ENCODE data around the gene HINT2.

HINT2 gene

DNA sequence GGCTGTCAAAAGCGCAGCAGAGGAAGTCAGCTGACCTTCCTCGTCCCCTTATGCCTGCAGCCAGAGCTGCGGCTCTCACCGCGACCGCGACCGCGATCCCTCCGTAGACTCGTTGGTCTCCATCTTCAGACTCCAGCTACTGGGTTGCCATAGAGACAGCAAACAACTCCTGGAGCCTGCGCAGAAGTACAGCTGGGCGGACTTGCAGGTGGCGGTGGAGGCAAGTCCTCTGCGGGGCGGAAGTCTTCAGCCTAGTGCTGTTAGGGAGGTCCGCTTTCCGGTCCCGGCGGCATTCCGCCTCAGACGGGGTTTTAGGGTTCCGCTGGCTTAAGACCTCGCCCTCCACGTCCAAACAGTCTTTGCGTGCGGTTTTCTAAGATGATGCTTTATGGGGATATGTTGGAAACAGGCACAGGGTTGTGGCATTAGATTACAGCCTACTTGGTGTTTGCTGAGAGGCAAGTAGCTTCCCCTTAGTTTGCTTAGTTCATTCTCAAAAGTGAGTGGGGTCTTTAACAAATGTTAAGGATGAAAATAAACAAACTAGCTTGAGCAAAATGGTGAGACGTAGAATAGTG is 2.7 kb downstream of the HINT2 start, which contains the start of gene SPAG8:
SPAG8 (minus strand) TSS at position 238 of the 578 bp plus-strand sequence; CDS start at position 123, 115 bp downstream.
- ATAC-seq (ENCODE audit: low read depth), result peak; percentile 66
- peak within 1 kb of the TSS; percentile 84 for H3K27ac Mint-ChIP-seq
- no peaks in the 10 kb centered on the region for H3K27me3 Mint-ChIP-seq
- H3K9me3 Mint-ChIP-seq, result peaks cover 1% of the 10 kb centered on the region
- H3K36me3 Mint-ChIP-seq, result peaks cover 4% of the 10 kb centered on the region
- H3K4me3 Mint-ChIP-seq, result peak within 1 kb of the TSS; percentile 77
- DNase-seq (ENCODE audit: low spot score in 2 of 2), result peak; percentile 81 to 88
- H3K4me1 Mint-ChIP-seq, result peaks cover 10% of the 10 kb centered on the region

- no peak for DNase-seq (ENCODE audit: low spot score in 2 of 2)
- peaks cover 10% of the 10 kb centered on the region for H3K4me1 Mint-ChIP-seq
- H3K36me3 Mint-ChIP-seq, result peaks cover 8% of the 10 kb centered on the region
- ATAC-seq (ENCODE audit: low read depth), result no peak
- H3K27me3 Mint-ChIP-seq, result no peaks in the 10 kb centered on the region
- H3K9me3 Mint-ChIP-seq, result peaks cover 1% of the 10 kb centered on the region
- peak overlapping the region; percentile 84 for H3K27ac Mint-ChIP-seq
- H3K4me3 Mint-ChIP-seq, result peak overlapping the region; percentile 77
These were observed 3.3 kb downstream of the HINT2 start for GRCh38 chr9:35811381-35812024.

DNA sequence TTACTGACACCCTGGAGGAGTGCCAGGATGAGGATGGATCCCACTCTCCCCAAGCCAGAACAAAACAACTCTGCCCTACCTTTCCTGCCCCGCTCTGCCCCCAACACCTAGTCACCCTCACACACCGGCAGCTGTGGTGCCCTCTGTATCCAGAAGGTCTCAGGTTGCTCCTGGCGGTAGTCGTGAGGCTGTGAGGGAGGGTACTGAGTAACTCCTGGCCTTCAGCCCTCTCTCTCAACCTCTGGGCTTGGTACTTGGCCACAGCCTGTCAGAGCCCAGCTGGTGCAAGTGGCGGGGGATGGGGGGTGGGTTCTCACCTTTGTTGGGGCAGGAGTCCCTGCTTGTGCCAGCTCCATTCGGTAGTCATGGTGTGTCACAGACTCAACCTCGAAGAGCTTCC is 4.7 kb downstream of the HINT2 start:
- Mint-ChIP-seq H3K9me3 (no peaks in the 10 kb centered on the region), H3K4me3 (no peak overlapping the region), H3K36me3 (peaks cover 9% of the 10 kb centered on the region)

GRCh38 chr9:35808433-35808832 is 6.4 kb downstream of the HINT2 start:
- no peaks in the 10 kb centered on the region for H3K9me3 Mint-ChIP-seq
- H3K36me3 Mint-ChIP-seq, result peaks cover 11% of the 10 kb centered on the region
- no peaks in the 10 kb centered on the region for H3K27me3 Mint-ChIP-seq
- no peak for ATAC-seq (ENCODE audit: low read depth)
- peaks cover 6% of the 10 kb centered on the region for H3K4me1 Mint-ChIP-seq
- H3K27ac Mint-ChIP-seq, result no peak overlapping the region
- DNase-seq (ENCODE audit: low spot score in 2 of 2), result no peak
- no peak overlapping the region for H3K4me3 Mint-ChIP-seq

More for the DNA sequence above, 4.7 kb downstream of the HINT2 start:
- H3K27ac Mint-ChIP-seq, result no peak overlapping the region
- no peaks in the 10 kb centered on the region for H3K27me3 Mint-ChIP-seq
- DNase-seq (ENCODE audit: low spot score in 2 of 2) (no peak), ATAC-seq (ENCODE audit: low read depth) (no peak)
- H3K4me1 Mint-ChIP-seq, result peaks cover 10% of the 10 kb centered on the region

DNA sequence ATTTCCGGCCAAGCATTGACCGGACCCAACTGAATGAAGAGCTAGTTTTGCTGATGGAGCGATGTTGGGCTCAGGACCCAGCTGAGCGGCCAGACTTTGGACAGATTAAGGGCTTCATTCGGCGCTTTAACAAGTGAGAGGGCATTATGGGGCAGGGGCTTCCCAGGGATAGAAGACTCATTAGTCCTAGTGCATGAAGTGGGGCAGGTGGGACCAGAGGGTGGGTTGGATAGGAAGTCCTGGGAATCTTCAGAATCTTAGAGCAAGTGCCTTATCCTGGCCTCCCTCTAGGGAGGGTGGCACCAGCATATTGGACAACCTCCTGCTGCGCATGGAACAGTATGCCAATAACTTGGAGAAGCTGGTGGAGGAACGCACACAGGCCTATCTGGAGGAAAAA is 8.7 kb downstream of the HINT2 start:
- no peak overlapping the region for H3K27ac Mint-ChIP-seq
- H3K27me3 Mint-ChIP-seq, result no peaks in the 10 kb centered on the region
- peaks cover 18% of the 10 kb centered on the region for H3K36me3 Mint-ChIP-seq
- ATAC-seq (ENCODE audit: low read depth) (no peak), DNase-seq (ENCODE audit: low spot score in 2 of 2) (no peak)
- H3K4me1 Mint-ChIP-seq, result no peaks in the 10 kb centered on the region
- H3K4me3 Mint-ChIP-seq, result no peak overlapping the region
- H3K9me3 Mint-ChIP-seq, result no peaks in the 10 kb centered on the region

DNA sequence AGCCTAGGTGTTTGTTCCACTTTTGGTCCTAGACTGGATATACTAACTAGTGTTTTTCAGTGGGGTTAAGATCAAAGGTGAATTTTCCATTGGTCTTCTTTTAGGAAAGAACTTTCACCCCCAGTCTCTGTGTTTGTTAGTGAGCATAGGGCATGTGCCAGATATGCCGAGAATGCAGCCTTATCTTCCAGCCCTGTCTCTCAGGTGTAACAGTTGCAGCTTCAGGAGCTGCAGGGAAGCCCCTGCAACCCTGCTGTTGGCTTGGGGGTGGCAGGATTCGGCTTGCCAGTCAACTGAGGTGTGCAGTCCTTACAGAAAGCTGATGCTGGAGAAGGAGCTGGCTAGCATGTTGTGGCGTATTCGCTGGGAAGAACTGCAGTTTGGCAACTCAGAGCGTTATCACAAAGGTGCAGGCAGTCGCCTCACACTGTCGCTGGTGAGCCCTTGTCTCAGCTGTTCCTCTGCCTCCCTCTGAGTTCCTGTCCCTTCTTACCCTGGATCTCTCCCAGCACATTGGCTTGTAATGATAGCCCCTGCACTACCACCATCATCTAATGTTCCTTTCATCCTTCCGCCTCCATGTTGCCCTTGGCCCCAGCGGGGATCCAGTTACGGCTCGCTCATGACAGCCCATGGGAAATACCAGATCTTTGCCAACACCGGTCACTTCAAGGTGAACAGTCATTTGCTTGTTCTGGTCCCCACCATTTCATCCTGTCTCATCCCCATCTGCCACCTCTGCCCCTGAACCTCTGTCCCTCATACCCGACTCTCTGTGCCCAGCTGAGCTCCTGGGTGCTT is 13.3 kb downstream of the HINT2 start:
- Mint-ChIP-seq H3K4me3 (no peak overlapping the region), H3K36me3 (peaks cover 21% of the 10 kb centered on the region), H3K9me3 (no peaks in the 10 kb centered on the region), H3K27me3 (no peaks in the 10 kb centered on the region), H3K4me1 (no peaks in the 10 kb centered on the region), H3K27ac (no peak overlapping the region)
- no peak for ATAC-seq (ENCODE audit: low read depth)
- DNase-seq (ENCODE audit: low spot score in 2 of 2), result no peak

DNA sequence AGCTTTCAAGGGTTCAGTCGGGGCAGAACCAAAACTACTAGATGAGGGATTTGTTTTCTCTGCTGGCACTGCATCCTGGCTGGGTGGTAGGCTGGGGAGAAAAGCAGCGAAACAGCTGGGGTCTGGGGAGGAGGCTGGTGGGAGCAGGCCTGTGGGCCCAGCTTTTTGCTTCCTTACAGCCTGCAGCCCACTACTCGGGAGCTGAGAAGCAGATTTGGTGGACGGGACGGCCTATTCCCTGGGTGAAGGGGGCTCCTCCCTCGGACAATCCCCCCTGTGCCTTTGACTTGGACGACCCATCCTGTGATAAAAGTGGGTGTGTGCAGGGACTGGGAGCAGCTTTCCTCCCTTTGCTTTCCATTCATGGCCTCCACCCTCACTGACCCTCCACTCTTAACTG is 14.3 kb downstream of the HINT2 start:
- no peak for ATAC-seq (ENCODE audit: low read depth)
- Mint-ChIP-seq H3K36me3 (peaks cover 20% of the 10 kb centered on the region), H3K27me3 (no peaks in the 10 kb centered on the region), H3K9me3 (no peaks in the 10 kb centered on the region), H3K27ac (no peak overlapping the region), H3K4me1 (peaks cover 3% of the 10 kb centered on the region), H3K4me3 (no peak overlapping the region)
- no peak for DNase-seq (ENCODE audit: low spot score in 2 of 2)

GRCh38 chr9:35798658-35799374 is 16.0 kb downstream of the HINT2 start:
- DNase-seq (ENCODE audit: low spot score in 2 of 2) (no peak), ATAC-seq (ENCODE audit: low read depth) (no peak)
- H3K9me3 Mint-ChIP-seq, result no peaks in the 10 kb centered on the region
- H3K27me3 Mint-ChIP-seq, result no peaks in the 10 kb centered on the region
- H3K4me1 Mint-ChIP-seq, result peaks cover 3% of the 10 kb centered on the region
- peaks cover 18% of the 10 kb centered on the region for H3K36me3 Mint-ChIP-seq
- no peak overlapping the region for H3K27ac Mint-ChIP-seq
- no peak overlapping the region for H3K4me3 Mint-ChIP-seq

DNA sequence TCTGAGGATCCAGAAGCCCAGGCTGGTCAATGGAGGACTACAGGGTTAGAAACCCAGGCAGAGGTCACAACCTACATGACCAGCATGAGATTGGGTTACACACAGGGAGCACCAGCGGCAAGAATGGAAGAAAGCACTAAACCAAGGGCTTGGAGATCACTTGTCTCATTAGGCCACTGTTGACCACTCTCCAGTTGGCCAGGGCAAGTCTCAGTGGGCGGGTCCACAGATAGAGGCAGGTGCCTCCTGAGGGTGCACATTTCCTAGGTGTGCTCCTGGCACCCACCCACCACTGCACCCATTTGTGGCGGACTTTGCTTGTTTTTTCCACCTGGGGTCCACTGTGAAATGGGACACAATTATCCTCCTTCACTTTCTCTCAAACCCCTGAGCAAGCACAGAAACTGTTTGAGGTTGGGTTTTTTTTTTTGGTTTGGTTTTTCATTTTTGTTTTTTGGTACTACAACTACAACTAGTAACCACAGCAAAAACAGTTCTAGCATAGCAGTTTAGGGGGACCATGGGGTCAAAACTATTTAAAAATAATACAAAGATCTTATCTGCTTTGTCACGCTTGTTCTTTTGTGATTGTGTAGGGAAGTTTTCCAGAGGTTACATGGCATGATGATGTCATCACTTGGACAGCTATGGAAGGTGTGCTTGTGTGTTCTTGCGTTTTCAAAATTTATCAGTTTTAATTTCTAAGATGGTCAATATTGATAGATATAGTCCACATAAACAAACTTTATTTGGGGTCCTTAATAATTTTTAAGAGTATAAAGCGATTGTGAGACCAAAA is 17.3 kb downstream of the HINT2 start:
- Mint-ChIP-seq H3K36me3 (peaks cover 19% of the 10 kb centered on the region), H3K4me3 (no peak overlapping the region), H3K9me3 (no peaks in the 10 kb centered on the region), H3K4me1 (peaks cover 3% of the 10 kb centered on the region), H3K27me3 (no peaks in the 10 kb centered on the region), H3K27ac (no peak overlapping the region)
- ATAC-seq (ENCODE audit: low read depth) (no peak), DNase-seq (ENCODE audit: low spot score in 2 of 2) (no peak)

DNA sequence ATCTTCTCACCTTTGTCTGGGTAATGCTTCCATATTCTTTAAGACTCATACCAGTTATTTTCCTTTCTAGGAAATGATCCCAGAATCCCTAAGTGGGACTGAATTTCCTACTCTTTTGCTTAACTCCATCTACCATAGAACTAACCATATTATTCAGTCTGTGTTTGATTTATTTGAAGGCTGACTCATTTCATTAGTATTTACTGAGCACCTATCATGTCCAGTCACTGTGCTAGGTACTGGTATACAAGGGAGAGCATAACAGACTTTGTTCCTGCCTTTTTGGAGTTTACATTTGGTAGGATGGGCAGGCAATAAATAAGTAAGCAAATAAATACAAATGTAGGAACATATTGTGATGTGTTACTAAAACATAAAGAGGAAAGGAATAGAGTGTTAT is 19.1 kb downstream of the HINT2 start:
- no peak for DNase-seq (ENCODE audit: low spot score in 2 of 2)
- peaks cover 6% of the 10 kb centered on the region for H3K4me1 Mint-ChIP-seq
- no peak for ATAC-seq (ENCODE audit: low read depth)
- H3K27ac Mint-ChIP-seq, result no peak overlapping the region
- peaks cover 9% of the 10 kb centered on the region for H3K36me3 Mint-ChIP-seq
- H3K4me3 Mint-ChIP-seq, result no peak overlapping the region
- peaks cover 3% of the 10 kb centered on the region for H3K27me3 Mint-ChIP-seq
- H3K9me3 Mint-ChIP-seq, result no peaks in the 10 kb centered on the region

- Mint-ChIP-seq H3K36me3 (peaks cover 5% of the 10 kb centered on the region), H3K4me1 (peaks cover 9% of the 10 kb centered on the region), H3K9me3 (no peaks in the 10 kb centered on the region), H3K4me3 (no peak overlapping the region), H3K27me3 (peaks cover 3% of the 10 kb centered on the region), H3K27ac (no peak overlapping the region)
- no peak for DNase-seq (ENCODE audit: low spot score in 2 of 2)
- ATAC-seq (ENCODE audit: low read depth), result no peak
These were observed 21.4 kb downstream of the HINT2 start for GRCh38 chr9:35793461-35793860.

GRCh38 chr9:35792826-35793225 is 22.0 kb downstream of the HINT2 start:
- Mint-ChIP-seq H3K4me1 (peaks cover 9% of the 10 kb centered on the region), H3K27ac (no peak overlapping the region), H3K4me3 (no peak overlapping the region), H3K36me3 (peaks cover 5% of the 10 kb centered on the region), H3K9me3 (no peaks in the 10 kb centered on the region), H3K27me3 (peaks cover 3% of the 10 kb centered on the region)
- DNase-seq (ENCODE audit: low spot score in 2 of 2) (no peak), ATAC-seq (ENCODE audit: low read depth) (no peak)

DNA sequence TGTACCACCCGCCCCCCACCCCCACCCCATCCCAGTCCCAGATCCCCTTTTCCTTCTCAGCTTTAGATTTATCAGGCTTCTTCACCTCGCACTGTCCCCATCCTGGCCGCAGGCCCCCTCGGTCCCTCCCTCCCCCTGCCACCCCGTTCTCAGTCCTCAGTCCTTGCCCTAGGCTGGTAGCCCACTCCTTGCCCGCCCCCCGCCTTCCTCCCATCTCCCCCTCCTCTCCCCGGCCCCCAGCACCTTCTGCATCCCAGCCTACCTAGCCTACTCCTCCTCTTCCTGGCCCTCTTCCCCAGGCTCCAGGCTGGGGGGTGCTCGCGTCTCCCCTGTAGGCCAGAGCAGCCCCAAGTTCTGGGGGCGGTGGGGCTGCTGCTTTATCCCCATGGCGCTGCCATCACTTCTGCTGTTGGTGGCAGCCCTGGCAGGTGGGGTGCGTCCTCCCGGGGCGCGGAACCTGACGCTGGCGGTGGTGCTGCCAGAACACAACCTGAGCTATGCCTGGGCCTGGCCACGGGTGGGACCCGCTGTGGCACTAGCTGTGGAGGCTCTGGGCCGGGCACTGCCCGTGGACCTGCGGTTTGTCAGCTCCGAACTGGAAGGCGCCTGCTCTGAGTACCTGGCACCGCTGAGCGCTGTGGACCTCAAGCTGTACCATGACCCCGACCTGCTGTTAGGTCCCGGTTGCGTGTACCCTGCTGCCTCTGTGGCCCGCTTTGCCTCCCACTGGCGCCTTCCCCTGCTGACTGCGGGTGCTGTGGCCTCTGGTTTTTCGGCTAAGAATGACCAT is 22.6 kb downstream of the HINT2 start:
- Mint-ChIP-seq H3K27ac (no peak overlapping the region), H3K36me3 (peaks cover 5% of the 10 kb centered on the region), H3K27me3 (peaks cover 3% of the 10 kb centered on the region), H3K9me3 (no peaks in the 10 kb centered on the region), H3K4me1 (peaks cover 9% of the 10 kb centered on the region), H3K4me3 (no peak overlapping the region)
- ATAC-seq (ENCODE audit: low read depth) (no peak), DNase-seq (ENCODE audit: low spot score in 2 of 2) (no peak)

Measured in memory B cell (primary cell).